Measurements from ENCODE around the gene SIN3A. TPM values are rescaled to one million over a fixed set of nuclear protein-coding genes. Genes with fewer than 3 reads are reported as not detected.

SIN3A gene
- total and polyA plus RNA-seq, 2 experiments from 2014 or later: 24.3 to 73.0 TPM

DNA sequence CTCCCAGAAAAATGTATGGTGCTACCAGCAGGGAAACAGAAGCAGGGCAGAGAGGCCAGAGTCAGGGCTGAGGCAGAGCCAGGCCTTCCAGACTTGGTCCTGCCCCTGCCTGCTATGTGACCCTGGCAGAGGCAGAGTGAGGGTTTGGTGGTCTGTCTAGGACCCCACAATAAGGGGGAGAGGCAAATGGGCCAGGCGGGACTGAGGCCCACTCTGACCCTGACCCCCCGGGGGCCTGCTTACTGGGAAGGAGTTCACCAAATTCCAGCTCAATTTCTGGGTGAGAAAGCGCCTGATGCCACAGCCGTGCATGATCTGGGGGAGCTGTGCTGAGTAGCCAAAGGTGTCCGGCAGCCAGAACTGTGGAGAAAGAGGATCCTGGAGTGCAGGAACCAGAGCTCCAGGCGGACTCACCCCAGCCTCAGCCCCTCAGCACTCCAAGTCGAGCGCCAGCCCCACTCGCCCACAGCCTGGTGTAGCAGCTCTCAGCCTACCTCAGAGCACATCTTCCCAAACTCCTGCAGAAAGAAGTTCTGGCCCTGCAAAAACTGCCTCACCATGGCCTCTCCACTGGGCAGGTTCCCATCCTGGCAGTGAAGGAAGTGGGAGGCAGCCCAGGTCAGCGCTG is 90.0 kb downstream of the SIN3A start:
- H3K4me3 ChIP-seq: no peak overlapping the region
- H3K4me1 ChIP-seq (ENCODE audit: insufficient read depth): no peaks in the 10 kb centered on the region
- no peaks in the 10 kb centered on the region for H3K79me2 ChIP-seq (replicated peaks; ENCODE audit: insufficient read depth)
- no peaks in the 10 kb centered on the region; the same call in 2 of the 3 replicates for H3K4me1 Mint-ChIP-seq
- H3F3A ChIP-seq (replicated peaks; ENCODE audit: low read depth): no peaks in the 10 kb centered on the region
- H3K4me2 ChIP-seq: no peak overlapping the region
- TF ChIP-seq POLR2AphosphoS5 (IDR thresholded peaks at IDR 0.05; ENCODE audit: low read depth) (no peak), CREB1 (CRISPR knock-in tag; IDR thresholded peaks at IDR 0.05; ENCODE audit: low read depth) (no peak)
- TF ChIP-seq, protein P1, sequence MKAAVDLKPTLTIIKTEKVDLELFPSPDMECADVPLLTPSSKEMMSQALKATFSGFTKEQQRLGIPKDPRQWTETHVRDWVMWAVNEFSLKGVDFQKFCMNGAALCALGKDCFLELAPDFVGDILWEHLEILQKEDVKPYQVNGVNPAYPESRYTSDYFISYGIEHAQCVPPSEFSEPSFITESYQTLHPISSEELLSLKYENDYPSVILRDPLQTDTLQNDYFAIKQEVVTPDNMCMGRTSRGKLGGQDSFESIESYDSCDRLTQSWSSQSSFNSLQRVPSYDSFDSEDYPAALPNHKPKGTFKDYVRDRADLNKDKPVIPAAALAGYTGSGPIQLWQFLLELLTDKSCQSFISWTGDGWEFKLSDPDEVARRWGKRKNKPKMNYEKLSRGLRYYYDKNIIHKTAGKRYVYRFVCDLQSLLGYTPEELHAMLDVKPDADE (IDR thresholded peaks at IDR 0.05): no peak
- ATAC-seq: no peak
- H3K4me3 Mint-ChIP-seq: no peak overlapping the region
- H3K9me2 ChIP-seq (ENCODE audit: insufficient read depth): no peaks in the 10 kb centered on the region
- no peak overlapping the region for H3K27ac Mint-ChIP-seq
- H4K20me1 ChIP-seq (replicated peaks; ENCODE audit: insufficient read depth): no peaks in the 10 kb centered on the region
- peaks cover 36% of the 10 kb centered on the region for H3K36me3 Mint-ChIP-seq (ENCODE audit: low read depth)
- no peak overlapping the region for H3K27ac ChIP-seq (ENCODE audit: low read depth)
- H3K27me3 Mint-ChIP-seq (ENCODE audit: insufficient read depth, low read depth, poor library complexity): peaks cover 15% of the 10 kb centered on the region
- no peaks in the 10 kb centered on the region for H3K27me3 ChIP-seq (ENCODE audit: insufficient read depth)
- no peaks in the 10 kb centered on the region for H3K9me3 Mint-ChIP-seq
- no peaks in the 10 kb centered on the region for H3K36me3 ChIP-seq (ENCODE audit: insufficient read depth)
- no peak overlapping the region for H2AFZ ChIP-seq
- DNase-seq (ENCODE audit: low spot score): no peak

DNA sequence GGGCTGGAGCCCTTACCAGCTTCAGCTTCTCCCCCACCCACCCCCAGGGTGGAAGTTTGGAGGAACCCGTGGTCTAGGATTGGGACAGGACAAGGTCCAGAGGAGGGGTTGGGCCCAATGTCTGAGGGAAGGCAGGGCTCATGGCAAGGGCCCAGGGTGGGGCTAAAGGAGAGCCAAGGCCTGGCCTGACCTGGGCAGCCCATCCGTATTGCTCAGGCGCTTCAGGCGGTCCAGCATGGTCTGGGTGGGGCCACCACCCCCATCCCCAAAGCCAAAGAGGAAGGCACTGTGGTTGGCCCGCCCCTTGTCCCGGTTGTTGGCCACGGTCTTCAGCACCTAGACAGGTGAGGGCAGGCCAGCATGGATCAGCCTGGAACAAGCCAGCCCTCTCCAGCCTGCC is 90.6 kb downstream of the SIN3A start:
- Histone ChIP-seq H3K4me1 (ENCODE audit: insufficient read depth) (no peaks in the 10 kb centered on the region), H3K27ac (ENCODE audit: low read depth) (no peak overlapping the region), H3K4me3 (no peak overlapping the region), H3K4me2 (no peak overlapping the region), H3K79me2 (replicated peaks; ENCODE audit: insufficient read depth) (no peaks in the 10 kb centered on the region), H3K36me3 (ENCODE audit: insufficient read depth) (no peaks in the 10 kb centered on the region), H3F3A (replicated peaks; ENCODE audit: low read depth) (no peaks in the 10 kb centered on the region), H3K9me2 (ENCODE audit: insufficient read depth) (no peaks in the 10 kb centered on the region), H4K20me1 (replicated peaks; ENCODE audit: insufficient read depth) (no peaks in the 10 kb centered on the region), H2AFZ (no peak overlapping the region), H3K27me3 (ENCODE audit: insufficient read depth) (no peaks in the 10 kb centered on the region)
- H3K27ac Mint-ChIP-seq: no peak overlapping the region
- no peak for ATAC-seq
- H3K4me3 Mint-ChIP-seq: no peak overlapping the region
- H3K36me3 Mint-ChIP-seq (ENCODE audit: low read depth): peaks cover 31% of the 10 kb centered on the region
- H3K27me3 Mint-ChIP-seq (ENCODE audit: insufficient read depth, low read depth, poor library complexity): peaks cover 15% of the 10 kb centered on the region
- H3K4me1 Mint-ChIP-seq: no peaks in the 10 kb centered on the region; the same call in 2 of the 3 replicates
- DNase-seq (ENCODE audit: low spot score): no peak
- TF ChIP-seq CREB1 (CRISPR knock-in tag; IDR thresholded peaks at IDR 0.05; ENCODE audit: low read depth) (no peak), NANOG (IDR thresholded peaks at IDR 0.05; ENCODE audit: borderline replicate concordance) (no peak), ZNF114 (CRISPR knock-in tag; IDR thresholded peaks at IDR 0.05) (no peak), POLR2AphosphoS5 (IDR thresholded peaks at IDR 0.05; ENCODE audit: low read depth) (no peak), EZH2phosphoT487 (IDR thresholded peaks at IDR 0.05; ENCODE audit: unreplicated experiment) (no peak), JUNB (IDR thresholded peaks at IDR 0.05; ENCODE audit: unreplicated experiment) (no peak)
- TF ChIP-seq, protein P2, sequence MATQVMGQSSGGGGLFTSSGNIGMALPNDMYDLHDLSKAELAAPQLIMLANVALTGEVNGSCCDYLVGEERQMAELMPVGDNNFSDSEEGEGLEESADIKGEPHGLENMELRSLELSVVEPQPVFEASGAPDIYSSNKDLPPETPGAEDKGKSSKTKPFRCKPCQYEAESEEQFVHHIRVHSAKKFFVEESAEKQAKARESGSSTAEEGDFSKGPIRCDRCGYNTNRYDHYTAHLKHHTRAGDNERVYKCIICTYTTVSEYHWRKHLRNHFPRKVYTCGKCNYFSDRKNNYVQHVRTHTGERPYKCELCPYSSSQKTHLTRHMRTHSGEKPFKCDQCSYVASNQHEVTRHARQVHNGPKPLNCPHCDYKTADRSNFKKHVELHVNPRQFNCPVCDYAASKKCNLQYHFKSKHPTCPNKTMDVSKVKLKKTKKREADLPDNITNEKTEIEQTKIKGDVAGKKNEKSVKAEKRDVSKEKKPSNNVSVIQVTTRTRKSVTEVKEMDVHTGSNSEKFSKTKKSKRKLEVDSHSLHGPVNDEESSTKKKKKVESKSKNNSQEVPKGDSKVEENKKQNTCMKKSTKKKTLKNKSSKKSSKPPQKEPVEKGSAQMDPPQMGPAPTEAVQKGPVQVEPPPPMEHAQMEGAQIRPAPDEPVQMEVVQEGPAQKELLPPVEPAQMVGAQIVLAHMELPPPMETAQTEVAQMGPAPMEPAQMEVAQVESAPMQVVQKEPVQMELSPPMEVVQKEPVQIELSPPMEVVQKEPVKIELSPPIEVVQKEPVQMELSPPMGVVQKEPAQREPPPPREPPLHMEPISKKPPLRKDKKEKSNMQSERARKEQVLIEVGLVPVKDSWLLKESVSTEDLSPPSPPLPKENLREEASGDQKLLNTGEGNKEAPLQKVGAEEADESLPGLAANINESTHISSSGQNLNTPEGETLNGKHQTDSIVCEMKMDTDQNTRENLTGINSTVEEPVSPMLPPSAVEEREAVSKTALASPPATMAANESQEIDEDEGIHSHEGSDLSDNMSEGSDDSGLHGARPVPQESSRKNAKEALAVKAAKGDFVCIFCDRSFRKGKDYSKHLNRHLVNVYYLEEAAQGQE (IDR thresholded peaks at IDR 0.05; ENCODE audit: unreplicated experiment): no peak
- TF ChIP-seq, protein P1 (IDR thresholded peaks at IDR 0.05): no peak
- TF ChIP-seq, protein P3, sequence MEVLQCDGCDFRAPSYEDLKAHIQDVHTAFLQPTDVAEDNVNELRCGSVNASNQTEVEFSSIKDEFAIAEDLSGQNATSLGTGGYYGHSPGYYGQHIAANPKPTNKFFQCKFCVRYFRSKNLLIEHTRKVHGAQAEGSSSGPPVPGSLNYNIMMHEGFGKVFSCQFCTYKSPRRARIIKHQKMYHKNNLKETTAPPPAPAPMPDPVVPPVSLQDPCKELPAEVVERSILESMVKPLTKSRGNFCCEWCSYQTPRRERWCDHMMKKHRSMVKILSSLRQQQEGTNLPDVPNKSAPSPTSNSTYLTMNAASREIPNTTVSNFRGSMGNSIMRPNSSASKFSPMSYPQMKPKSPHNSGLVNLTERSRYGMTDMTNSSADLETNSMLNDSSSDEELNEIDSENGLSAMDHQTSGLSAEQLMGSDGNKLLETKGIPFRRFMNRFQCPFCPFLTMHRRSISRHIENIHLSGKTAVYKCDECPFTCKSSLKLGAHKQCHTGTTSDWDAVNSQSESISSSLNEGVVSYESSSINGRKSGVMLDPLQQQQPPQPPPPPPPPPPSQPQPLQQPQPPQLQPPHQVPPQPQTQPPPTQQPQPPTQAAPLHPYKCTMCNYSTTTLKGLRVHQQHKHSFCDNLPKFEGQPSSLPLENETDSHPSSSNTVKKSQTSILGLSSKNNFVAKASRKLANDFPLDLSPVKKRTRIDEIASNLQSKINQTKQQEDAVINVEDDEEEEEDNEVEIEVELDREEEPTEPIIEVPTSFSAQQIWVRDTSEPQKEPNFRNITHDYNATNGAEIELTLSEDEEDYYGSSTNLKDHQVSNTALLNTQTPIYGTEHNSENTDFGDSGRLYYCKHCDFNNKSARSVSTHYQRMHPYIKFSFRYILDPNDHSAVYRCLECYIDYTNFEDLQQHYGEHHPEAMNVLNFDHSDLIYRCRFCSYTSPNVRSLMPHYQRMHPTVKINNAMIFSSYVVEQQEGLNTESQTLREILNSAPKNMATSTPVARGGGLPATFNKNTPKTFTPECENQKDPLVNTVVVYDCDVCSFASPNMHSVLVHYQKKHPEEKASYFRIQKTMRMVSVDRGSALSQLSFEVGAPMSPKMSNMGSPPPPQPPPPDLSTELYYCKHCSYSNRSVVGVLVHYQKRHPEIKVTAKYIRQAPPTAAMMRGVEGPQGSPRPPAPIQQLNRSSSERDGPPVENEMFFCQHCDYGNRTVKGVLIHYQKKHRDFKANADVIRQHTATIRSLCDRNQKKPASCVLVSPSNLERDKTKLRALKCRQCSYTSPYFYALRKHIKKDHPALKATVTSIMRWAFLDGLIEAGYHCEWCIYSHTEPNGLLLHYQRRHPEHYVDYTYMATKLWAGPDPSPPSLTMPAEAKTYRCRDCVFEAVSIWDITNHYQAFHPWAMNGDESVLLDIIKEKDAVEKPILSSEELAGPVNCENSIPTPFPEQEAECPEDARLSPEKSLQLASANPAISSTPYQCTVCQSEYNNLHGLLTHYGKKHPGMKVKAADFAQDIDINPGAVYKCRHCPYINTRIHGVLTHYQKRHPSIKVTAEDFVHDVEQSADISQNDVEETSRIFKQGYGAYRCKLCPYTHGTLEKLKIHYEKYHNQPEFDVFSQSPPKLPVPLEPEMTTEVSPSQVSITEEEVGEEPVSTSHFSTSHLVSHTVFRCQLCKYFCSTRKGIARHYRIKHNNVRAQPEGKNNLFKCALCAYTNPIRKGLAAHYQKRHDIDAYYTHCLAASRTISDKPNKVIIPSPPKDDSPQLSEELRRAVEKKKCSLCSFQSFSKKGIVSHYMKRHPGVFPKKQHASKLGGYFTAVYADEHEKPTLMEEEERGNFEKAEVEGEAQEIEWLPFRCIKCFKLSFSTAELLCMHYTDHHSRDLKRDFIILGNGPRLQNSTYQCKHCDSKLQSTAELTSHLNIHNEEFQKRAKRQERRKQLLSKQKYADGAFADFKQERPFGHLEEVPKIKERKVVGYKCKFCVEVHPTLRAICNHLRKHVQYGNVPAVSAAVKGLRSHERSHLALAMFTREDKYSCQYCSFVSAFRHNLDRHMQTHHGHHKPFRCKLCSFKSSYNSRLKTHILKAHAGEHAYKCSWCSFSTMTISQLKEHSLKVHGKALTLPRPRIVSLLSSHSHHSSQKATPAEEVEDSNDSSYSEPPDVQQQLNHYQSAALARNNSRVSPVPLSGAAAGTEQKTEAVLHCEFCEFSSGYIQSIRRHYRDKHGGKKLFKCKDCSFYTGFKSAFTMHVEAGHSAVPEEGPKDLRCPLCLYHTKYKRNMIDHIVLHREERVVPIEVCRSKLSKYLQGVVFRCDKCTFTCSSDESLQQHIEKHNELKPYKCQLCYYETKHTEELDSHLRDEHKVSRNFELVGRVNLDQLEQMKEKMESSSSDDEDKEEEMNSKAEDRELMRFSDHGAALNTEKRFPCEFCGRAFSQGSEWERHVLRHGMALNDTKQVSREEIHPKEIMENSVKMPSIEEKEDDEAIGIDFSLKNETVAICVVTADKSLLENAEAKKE (CRISPR knock-in tag; IDR thresholded peaks at IDR 0.05): no peak
- H3K9me3 Mint-ChIP-seq: no peaks in the 10 kb centered on the region

Measured in GM23338 (cell line).